ENCODE data around the gene SMYD3. TPM values are rescaled to one million over a fixed set of nuclear protein-coding genes. Genes with fewer than 3 reads are reported as not detected.

SMYD3 gene
- total and polyA plus RNA-seq, 2 of the 13 experiments (the other 11 are each of a cell fraction or from before 2014, with no cell fraction given) = 27.7 to 35.8 TPM

GRCh38 chr1:246308533-246309075 is 198.5 kb downstream of the SMYD3 start:
- ATAC-seq (no peak), FAIRE-seq (no peak), DNase-seq (ENCODE audit: low spot score) (no peak)
- ChIA-PET POLR2A (no interaction called here), CTCF (ENCODE audit: low intra/inter-chr PET ratio, low total read pairs) (no interaction called here)
- Histone ChIP-seq H3K9ac (ENCODE audit: insufficient read depth, low read depth, low read length) (no peak overlapping the region), H4K20me1 (ENCODE audit: insufficient read depth, low read length) (no peaks in the 10 kb centered on the region), H3K4me1 (ENCODE audit: insufficient read depth, low read length) (no peaks in the 10 kb centered on the region), H3K27ac (ENCODE audit: extremely low read length, insufficient read depth, low read length) (no peak overlapping the region), H3K9me3 (ENCODE audit: low read length) (no peaks in the 10 kb centered on the region), H2AFZ (ENCODE audit: low read length) (no peak overlapping the region), H3K27me3 (ENCODE audit: control insufficient read depth in 1 of 2, insufficient read depth in 2 of 2, low read length in 2 of 2) (no peaks in the 10 kb centered on the region), H3K4me3 (replicated peaks in 1 of 3; ENCODE audit: insufficient read depth in 1 of 3, low read depth in 2 of 3, low read length in 3 of 3) (no peak overlapping the region), H3K4me2 (ENCODE audit: low read depth, low read length) (no peak overlapping the region), H3K36me3 (replicated peaks in 1 of 2; ENCODE audit: control insufficient read depth in 1 of 2, insufficient read depth in 2 of 2, low read length in 2 of 2) (no peaks in the 10 kb centered on the region), H3K79me2 (ENCODE audit: insufficient read depth, low read length) (no peaks in the 10 kb centered on the region)
- intact Hi-C loops (cut with micrococcal nuclease; ENCODE audit: unreplicated experiment) = no loop called here
- BruUV-seq (replicated peaks) = no TSS peak
- TF ChIP-seq ZNF232 (CRISPR knock-in tag; IDR thresholded peaks at IDR 0.05; ENCODE audit: borderline replicate concordance) (no peak), YEATS4 (CRISPR knock-in tag; IDR thresholded peaks at IDR 0.05; ENCODE audit: borderline replicate concordance) (no peak), AGO2 (optimal IDR thresholded peaks at IDR 0.05; ENCODE audit: low read depth, low read length) (no peak), MTF1 (CRISPR knock-in tag; IDR thresholded peaks at IDR 0.05) (no peak), ZNF468 (CRISPR knock-in tag; IDR thresholded peaks at IDR 0.05) (no peak), KDM4B (CRISPR knock-in tag; IDR thresholded peaks at IDR 0.05) (no peak), HINFP (CRISPR knock-in tag; IDR thresholded peaks at IDR 0.05; ENCODE audit: low read depth) (no peak), ARNTL (CRISPR knock-in tag; IDR thresholded peaks at IDR 0.05) (no peak), DNMT3B (CRISPR knock-in tag; conservative IDR thresholded peaks at IDR 0.05) (no peak), ZSCAN22 (CRISPR knock-in tag; IDR thresholded peaks at IDR 0.05) (no peak), ZNF672 (CRISPR knock-in tag; IDR thresholded peaks at IDR 0.05) (no peak), BRCA1 (CRISPR knock-in tag; IDR thresholded peaks at IDR 0.05) (no peak), GABPA (IDR thresholded peaks at IDR 0.05; ENCODE audit: low read depth, low read length) (no peak), GABPA (CRISPR knock-in tag; IDR thresholded peaks at IDR 0.05; ENCODE audit: low read depth) (no peak), ZNF580 (CRISPR knock-in tag; IDR thresholded peaks at IDR 0.05; ENCODE audit: borderline replicate concordance, low read depth) (no peak), ZNF614 (CRISPR knock-in tag; IDR thresholded peaks at IDR 0.05; ENCODE audit: borderline replicate concordance) (no peak)
- TF ChIP-seq, protein P1, sequence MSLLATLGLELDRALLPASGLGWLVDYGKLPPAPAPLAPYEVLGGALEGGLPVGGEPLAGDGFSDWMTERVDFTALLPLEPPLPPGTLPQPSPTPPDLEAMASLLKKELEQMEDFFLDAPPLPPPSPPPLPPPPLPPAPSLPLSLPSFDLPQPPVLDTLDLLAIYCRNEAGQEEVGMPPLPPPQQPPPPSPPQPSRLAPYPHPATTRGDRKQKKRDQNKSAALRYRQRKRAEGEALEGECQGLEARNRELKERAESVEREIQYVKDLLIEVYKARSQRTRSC (CRISPR knock-in tag; IDR thresholded peaks at IDR 0.05; ENCODE audit: low read depth) = no peak
- 96% methylated on average over 3 of the region's 3 CpGs for WGBS (ENCODE audit: low lambda C conversion rate)
- in situ Hi-C loops (cut with HindIII; ENCODE audit: extremely low pct_ligation_motif_present, low pct_unique_long_range_greater_than_20kb) = no loop called here
